GM20000 (cell line): Measurements from ENCODE around the gene CARMIL1.

ENCODE experiments used
- DNase-seq: peaks from one replicate; pipeline ENCODE4 v3.0.0; 2012; ENCODE audit warnings: low spot score
- TF ChIP-seq, protein P1 (sequence below): IDR thresholded peaks from 2 replicates; pipeline ENCODE4 v1.5.1; 2012; ENCODE audit warnings: mild to moderate bottlenecking, control low read depth; ENCODE audit errors: extremely low read depth, missing control alignments

Gene CARMIL1

DNA sequence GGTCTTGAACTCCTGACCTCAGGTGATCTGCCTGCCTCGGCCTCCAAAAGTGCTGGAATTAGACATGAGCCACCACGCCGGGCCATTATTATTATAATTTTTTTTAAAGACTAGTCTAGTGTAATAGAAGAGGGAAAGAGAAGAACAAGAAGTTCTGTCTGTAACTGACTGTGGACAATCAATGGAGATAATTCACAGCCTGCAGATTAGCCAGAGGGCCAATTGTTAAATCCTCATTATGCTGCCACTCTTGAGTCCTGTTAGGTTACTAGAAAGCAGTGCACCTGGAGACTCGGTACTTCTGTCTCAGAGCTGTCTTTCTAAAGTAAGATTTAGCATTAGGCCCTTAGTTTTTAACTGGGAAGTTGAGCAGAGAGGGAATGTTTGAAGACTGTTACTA lies 37.5 kb downstream of the CARMIL1 start:
- DNase-seq: no peak
- TF ChIP-seq, protein P1, sequence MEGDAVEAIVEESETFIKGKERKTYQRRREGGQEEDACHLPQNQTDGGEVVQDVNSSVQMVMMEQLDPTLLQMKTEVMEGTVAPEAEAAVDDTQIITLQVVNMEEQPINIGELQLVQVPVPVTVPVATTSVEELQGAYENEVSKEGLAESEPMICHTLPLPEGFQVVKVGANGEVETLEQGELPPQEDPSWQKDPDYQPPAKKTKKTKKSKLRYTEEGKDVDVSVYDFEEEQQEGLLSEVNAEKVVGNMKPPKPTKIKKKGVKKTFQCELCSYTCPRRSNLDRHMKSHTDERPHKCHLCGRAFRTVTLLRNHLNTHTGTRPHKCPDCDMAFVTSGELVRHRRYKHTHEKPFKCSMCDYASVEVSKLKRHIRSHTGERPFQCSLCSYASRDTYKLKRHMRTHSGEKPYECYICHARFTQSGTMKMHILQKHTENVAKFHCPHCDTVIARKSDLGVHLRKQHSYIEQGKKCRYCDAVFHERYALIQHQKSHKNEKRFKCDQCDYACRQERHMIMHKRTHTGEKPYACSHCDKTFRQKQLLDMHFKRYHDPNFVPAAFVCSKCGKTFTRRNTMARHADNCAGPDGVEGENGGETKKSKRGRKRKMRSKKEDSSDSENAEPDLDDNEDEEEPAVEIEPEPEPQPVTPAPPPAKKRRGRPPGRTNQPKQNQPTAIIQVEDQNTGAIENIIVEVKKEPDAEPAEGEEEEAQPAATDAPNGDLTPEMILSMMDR: no peak

DNA sequence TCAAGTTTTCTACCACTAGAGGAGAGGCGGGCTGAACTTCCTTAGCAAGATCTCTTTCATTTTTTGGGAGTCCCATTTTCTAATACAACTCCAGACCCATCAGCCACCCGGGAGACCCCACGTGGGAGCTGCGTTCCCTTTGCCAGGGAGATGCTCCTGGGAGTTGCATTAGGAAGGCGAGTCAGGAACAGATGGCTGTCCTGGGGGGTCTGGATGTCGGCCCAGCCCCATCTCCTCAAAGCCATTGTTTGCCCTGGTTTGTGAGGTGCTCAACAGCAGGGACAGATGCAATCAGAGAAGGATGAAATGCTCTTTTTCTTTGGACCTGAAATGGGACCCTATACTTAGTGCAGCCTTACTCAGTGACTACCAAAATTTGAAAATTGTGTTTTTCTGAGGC lies 39.4 kb downstream of the CARMIL1 start:
- TF ChIP-seq, protein P1: no peak
- DNase-seq: no peak

DNA sequence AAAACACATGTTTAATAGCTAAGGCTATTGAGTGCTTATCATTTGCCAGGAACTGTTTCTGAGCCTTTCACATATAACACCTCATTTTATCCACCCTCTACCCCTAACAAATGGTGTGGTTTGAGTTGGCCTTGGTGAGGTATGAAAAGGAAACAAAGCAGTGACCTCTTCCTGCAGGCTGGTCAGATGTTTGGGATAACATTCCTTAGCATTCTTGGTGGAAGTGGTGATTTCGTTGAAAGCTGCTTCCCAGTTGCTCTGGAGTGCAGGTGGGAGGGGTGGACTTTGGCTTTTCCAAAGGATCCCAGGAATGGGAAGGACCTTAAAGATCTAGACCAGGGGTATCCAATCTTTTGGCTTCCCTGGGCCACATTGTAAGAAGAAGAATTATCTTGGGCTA lies 41.3 kb downstream of the CARMIL1 start:
- TF ChIP-seq, protein P1: no peak
- DNase-seq: no peak

DNA sequence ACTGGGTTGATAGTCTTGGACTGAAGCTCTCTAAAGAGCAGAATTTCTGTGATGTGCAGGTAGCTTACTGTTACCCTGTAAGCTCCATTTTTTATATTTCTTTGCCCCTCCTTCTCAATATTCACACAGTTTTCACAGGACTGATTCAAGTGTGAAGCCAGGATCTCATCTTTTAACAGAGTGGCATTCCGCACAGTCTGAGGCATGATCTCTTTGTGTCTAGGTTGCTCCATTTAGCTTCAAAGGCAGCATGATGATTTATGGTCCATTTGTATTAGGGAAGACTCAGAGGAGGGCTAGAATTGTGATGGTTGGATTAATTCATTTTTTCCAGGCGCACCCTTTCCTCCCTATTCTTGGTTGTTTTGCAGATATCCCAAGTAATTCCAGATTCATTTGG lies 43.5 kb downstream of the CARMIL1 start:
- no peak for DNase-seq
- TF ChIP-seq, protein P1: no peak

DNA sequence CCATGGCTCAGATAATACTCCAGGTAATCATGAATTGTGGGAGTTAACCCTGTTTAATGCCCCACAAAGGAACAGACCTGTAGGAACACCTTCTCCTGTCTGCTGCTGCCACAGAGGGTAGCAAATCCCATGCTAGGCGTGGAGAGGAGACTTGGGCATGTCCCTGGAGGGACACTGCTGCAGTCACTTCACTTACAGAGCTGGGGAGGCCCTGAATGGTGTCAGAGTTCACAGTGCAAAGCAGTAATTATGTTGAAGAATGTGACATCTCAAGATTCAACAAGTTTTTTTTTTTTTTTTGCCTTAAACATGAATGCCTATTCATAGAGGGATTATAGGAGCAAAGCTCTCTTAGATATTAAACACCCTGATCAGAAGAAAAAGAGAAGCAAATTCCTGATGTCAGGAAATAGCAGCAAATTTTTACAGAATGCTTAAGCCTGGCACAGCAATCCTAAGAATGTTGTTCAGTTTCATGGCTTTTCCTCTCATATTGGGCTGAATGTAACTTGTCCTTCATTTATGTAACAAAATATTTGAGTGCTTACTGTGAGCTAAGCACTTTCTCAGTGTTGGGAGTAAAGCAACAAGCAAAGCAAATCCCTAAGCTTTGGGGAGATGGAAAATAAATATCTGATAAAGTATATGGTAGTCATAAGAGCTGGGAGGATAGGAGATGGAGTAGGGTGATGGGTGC lies 45.0 kb downstream of the CARMIL1 start:
- no peak for DNase-seq
- TF ChIP-seq, protein P1: no peak

DNA sequence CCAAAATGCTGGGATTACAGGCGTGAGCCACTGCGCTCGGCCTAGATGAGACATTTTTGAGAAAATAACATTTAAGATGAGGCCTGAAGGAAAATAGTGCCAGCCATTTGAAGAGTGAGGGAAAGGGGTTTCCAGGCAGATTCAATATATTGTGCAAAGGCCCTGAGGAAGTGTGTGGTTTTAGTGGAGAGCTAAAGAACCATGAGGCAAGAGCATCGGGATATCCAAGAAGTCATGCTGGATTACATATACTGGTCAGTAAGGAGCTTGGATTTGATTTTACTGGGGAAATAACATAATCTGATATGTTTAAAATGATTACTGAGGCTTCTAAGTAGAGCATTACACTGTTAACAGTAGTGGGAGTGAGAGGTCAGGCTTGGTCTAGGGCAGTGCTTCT lies 47.0 kb downstream of the CARMIL1 start:
- TF ChIP-seq, protein P1: no peak
- DNase-seq: no peak

DNA sequence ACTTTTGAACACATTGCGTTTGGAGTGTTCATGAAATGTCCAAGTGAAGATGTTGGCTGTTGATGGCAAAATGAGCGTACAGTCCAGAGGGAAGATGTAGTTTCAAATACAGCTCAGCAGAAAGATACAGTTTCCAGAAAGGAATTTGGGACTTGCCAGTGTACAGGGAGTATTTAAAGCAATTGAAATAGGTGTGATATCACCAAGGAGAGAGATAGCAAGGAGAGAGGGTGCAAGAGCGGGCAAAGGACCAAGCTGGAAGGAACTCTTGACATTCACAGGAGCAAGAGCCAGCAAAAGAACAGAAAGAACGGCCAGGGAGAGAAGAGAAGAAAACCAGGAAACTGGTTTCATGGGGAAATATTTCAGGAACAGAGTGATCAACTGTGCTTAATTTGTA lies 47.8 kb downstream of the CARMIL1 start:
- no peak for DNase-seq
- TF ChIP-seq, protein P1: no peak
